Measurements from ENCODE around the gene CPXCR1. TPM values are rescaled to one million over a fixed set of nuclear protein-coding genes. Genes with fewer than 3 reads are reported as not detected.

The CPXCR1 gene
- total RNA-seq, 1 experiment from 2014 or later, result not detected

DNA sequence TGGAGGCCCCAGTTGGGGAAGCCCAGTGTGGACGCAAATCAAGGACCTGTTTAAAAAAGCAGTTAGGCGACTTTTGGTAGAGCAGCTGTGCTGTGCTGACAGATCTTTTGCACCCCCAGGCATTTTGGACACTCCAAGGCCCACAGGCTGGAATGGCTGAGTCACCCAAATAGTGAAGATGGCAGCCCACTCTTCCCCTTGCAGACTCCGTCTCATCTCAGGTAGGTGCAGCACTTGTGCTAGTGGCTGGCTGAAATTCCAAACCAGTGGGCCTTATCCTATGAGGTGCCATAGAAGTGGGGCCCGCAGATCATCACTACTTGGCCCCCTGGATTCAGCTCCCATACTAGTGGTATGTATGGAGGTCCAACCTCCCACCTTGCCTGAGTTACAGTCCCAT is 42.8 kb downstream of the CPXCR1 start:
- ChIA-PET CTCF (no interaction called here), POLR2A (ENCODE audit: low non-redundant PET) (no interaction called here)
- H3K4me1 ChIP-seq (ENCODE audit: insufficient read depth, low read length, poor library complexity, severe bottlenecking), result no peaks in the 10 kb centered on the region
- intact Hi-C loops (cut with micrococcal nuclease; ENCODE audit: unreplicated experiment), result no loop called here
- no peak for DNase-seq (ENCODE audit: low spot score)
- no peaks in the 10 kb centered on the region for H3K36me3 ChIP-seq (ENCODE audit: insufficient read depth, low read length, poor library complexity, severe bottlenecking)
- peaks cover 5% of the 10 kb centered on the region for H3K9me3 ChIP-seq (ENCODE audit: low read depth, low read length, poor library complexity, severe bottlenecking)
- BruUV-seq (replicated peaks), result no TSS peak
- TF ChIP-seq CTCF (conservative IDR thresholded peaks at IDR 0.05; ENCODE audit: low read depth, low read length) (no peak), EZH2 (IDR thresholded peaks at IDR 0.05; ENCODE audit: borderline replicate concordance, low read depth, low read length, poor library complexity, severe bottlenecking) (no peak)
- H3K4me3 ChIP-seq (ENCODE audit: low read depth, low read length, poor library complexity, severe bottlenecking), result no peak overlapping the region
- no peaks in the 10 kb centered on the region for H3K27me3 ChIP-seq (replicated peaks; ENCODE audit: insufficient read depth, low read depth, low read length, poor library complexity)
- H3K27ac ChIP-seq (ENCODE audit: low read depth, low read length, poor library complexity, severe bottlenecking), result no peak overlapping the region
